RWPE1 (cell line): ENCODE data around the gene SANBR.
A peak's percentile ranks its signal among the peaks of the same experiment; 100 is the strongest.
"Not testable (repeated sequence)": the region's sequence is repeated elsewhere in the genome, so short reads cannot be mapped to it uniquely, and the experiment has no call there.

Experiments
- CTCF ChIA-PET: fragments of 350-600 bp; sonication (Branson Sonifier 250); formaldehyde crosslinking; extraction: SDS; loops from one replicate; lab custom pipeline; 2021; lab: Yijun Ruan, JAX
- POLR2A ChIA-PET: fragments of 400-600 bp; formaldehyde crosslinking; extraction: SDS; loops from one replicate; lab custom pipeline; 2020; ENCODE audit warnings: antibody characterized with exemption; ENCODE audit not compliant: low non-redundant PET; lab: Yijun Ruan, JAX
- DNase-seq: peaks from one replicate; pipeline ENCODE4 v3.0.0; 2012; ENCODE audit warnings: low spot score
- H3K27ac ChIP-seq: fragments of 450-650 bp; 2 replicates; pipeline ENCODE4 v1.5.1; 2017
- TF ChIP-seq, protein P1 (sequence below): fragments of 450-650 bp; conservative IDR thresholded peaks from 2 replicates; pipeline ENCODE4 v1.5.1; 2017; ENCODE audit warnings: low read depth, mild to moderate bottlenecking

The SANBR gene

DNA sequence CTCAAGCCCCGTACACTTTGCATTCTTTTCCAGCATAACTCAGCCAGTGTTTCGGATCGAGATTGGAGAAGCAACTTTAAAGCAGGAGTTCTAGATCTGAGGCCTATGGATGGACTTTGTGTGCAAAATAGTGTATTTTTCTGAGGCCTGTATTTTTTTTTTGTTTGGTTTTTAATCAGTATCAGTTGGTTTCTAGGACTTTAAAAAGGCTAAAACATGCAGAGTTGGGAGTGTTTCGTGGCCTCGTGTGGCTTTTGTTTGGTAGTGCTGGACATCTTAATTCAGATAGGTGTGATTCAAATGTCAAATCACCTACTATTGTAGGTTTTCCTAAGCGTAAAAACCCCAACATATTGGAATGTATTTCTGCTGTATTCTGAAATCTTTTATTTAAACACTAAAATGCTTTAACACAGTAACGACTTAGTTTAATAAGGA, 47.3 kb upstream of the SANBR start:
- TF ChIP-seq, protein P1, sequence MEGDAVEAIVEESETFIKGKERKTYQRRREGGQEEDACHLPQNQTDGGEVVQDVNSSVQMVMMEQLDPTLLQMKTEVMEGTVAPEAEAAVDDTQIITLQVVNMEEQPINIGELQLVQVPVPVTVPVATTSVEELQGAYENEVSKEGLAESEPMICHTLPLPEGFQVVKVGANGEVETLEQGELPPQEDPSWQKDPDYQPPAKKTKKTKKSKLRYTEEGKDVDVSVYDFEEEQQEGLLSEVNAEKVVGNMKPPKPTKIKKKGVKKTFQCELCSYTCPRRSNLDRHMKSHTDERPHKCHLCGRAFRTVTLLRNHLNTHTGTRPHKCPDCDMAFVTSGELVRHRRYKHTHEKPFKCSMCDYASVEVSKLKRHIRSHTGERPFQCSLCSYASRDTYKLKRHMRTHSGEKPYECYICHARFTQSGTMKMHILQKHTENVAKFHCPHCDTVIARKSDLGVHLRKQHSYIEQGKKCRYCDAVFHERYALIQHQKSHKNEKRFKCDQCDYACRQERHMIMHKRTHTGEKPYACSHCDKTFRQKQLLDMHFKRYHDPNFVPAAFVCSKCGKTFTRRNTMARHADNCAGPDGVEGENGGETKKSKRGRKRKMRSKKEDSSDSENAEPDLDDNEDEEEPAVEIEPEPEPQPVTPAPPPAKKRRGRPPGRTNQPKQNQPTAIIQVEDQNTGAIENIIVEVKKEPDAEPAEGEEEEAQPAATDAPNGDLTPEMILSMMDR: no peak
- POLR2A ChIA-PET: no interaction called here
- peak overlapping the region; percentile 99 for H3K27ac ChIP-seq
- peak; percentile 12 for DNase-seq
- CTCF ChIA-PET: no interaction called here

DNA sequence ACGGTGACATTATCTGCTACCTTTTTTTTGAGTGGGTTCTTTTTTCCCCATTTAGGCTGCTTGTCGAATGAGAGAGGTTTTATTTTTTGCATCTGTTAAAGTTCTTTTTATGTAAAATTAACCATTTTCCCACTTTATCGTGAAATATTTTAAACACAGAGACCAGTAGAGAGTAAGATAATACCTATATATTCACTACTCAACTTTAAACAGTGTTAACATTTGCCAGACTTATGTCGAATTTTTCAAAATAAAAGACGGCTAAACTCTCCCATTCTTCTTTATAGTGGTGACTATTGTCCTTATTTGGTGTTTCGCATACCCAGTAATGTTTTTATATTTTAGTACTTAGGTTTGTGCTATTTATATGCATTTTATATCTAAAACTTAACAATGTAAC, 46.9 kb upstream of the SANBR start:
- H3K27ac ChIP-seq: no peak overlapping the region
- ChIA-PET POLR2A (no interaction called here), CTCF (no interaction called here)
- no peak for DNase-seq
- TF ChIP-seq, protein P1: no peak

DNA sequence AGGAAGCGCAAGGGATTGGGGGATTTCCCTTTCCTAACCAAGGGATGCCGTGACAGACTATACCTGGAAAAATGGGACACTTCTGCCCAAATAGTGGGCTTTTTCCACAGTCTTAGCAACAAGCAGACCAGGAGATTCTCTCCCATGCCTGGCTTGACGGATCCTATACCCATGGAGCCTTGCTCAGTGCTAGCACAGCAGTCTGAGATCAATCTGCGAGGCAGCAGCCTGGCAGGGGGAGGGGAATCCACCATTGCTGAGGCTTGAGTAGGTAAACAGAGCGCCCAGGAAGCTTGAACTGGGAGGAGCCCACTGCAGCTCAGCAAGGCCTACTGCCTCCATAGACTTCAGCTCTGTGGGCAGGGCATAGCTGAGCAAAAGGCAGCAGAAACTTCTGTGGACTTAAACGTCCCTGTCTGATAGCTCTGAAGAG, 44.4 kb upstream of the SANBR start:
- CTCF ChIA-PET: interaction anchor here (0.6 to 1.0 kb wide), 2 partner anchors 183 to 230 kb away, joined by 3 to 5 read pairs; no protein-coding TSS in a partner anchor
- TF ChIP-seq, protein P1: no peak
- DNase-seq: no peak
- no peak overlapping the region for H3K27ac ChIP-seq
- POLR2A ChIA-PET: no interaction called here

DNA sequence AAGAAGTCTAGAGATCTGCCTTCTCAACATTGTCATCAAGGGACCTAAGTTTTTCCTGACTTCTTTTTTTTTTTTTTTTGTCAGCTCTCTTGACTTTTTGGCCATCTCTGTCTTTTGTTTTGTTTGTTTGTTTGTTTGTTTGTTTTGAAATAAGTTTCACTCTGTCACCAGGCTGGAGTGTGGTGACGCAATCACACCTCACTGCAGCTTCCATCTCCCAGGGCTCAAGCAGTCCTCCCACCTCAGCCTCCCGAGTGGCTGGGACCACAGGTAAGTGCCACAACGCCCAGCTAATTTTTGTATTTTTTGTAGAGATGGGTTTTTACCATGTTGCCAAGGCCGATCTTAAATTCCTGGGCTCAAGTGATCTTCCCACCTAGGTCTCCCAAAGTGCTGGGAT, 42.0 kb upstream of the SANBR start:
- CTCF ChIA-PET: no interaction called here
- TF ChIP-seq, protein P1: no peak
- POLR2A ChIA-PET: no interaction called here
- DNase-seq: no peak
- H3K27ac ChIP-seq: no peak overlapping the region

DNA sequence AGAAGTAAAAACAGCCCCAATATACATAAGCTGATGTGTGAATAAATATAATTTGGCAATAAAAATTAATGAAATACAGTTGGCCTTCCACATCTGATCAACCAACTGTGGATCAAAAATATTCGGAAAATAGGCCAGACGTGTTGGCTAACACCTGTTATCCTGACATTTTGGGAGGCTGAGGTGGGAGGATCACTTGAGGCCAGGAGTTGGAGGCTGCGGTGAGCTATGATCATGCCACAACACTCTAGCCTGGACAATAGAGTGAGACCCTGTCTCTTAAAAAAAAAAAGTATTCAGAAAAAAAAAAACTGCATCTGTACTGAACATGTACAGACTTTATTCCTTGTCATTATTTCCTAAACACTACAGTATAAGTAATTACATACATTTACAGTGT, 36.1 kb upstream of the SANBR start:
- ChIA-PET POLR2A (no interaction called here), CTCF (interaction anchor here (0.7 kb wide), 2 partner anchors 171 to 195 kb away, joined by 3 read pairs; no protein-coding TSS in a partner anchor)
- no peak for DNase-seq
- TF ChIP-seq, protein P1: no peak
- H3K27ac ChIP-seq: no peak overlapping the region

DNA sequence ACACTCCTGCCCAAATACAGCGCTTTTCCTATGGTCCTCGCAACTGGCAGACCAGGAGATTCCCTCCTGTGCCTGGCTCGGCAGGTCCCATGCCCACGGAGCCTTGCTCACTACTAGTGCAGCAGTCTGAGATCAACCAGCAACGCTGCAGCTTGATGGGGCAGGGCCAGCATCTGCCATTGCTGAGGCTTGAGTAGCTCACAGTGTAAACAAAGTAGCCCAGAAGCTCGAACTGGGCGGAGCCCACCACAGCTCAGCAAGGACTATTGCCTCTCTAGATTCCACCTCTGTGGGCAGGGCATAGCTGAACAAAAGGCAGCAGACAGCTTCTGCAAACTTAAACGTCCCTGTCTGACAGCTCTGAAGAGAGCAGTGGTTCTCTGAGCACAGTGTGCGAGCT, 31.1 kb upstream of the SANBR start:
- CTCF ChIA-PET: interaction anchor here (0.6 kb wide), 1 partner anchor 33 kb away, joined by 3 read pairs; no protein-coding TSS in a partner anchor
- H3K27ac ChIP-seq, POLR2A ChIA-PET, DNase-seq: not testable (repeated sequence)

DNA sequence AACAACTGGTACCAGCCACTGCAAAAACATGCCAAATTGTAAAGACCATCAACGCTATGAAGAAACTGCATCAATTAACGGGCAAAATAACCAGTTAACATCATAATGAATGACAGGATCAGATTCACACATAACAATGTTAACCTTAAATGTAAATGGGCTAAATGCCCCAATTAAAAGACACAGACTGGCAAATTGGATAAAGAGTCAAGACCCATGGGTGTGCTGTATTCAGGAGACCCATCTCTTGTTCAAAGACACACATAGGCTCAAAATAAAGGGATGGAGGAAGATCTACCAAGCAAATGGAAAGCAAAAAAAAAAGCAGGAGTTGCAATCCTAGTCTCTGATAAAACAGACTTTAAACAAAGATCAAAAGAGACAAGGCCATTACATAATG, 29.0 kb upstream of the SANBR start:
- DNase-seq, POLR2A ChIA-PET, H3K27ac ChIP-seq: not testable (repeated sequence)
- CTCF ChIA-PET: interaction anchor here (0.7 kb wide), 1 partner anchor 1977 kb away, joined by 3 read pairs; no protein-coding TSS in a partner anchor

DNA sequence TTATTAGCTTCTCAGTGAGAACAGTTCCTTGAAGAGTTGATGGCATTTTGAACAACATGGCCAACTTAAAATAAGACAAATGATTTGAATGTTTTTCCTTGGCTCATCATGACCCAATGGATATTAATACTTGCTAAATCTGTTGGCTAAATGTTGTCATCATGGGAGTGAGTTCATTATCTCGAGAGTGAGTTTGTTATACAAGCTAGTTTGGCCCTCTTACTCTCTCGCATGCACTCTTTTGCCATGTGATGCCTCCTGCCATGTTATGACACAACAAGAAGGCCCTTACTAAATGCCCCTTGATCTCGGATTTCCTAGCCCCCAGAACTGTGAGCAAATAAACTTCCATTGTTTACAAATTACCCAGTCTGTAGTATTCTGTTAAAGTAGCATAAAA, 22.9 kb upstream of the SANBR start:
- POLR2A ChIA-PET: no interaction called here
- no peak for DNase-seq
- H3K27ac ChIP-seq: no peak overlapping the region
- CTCF ChIA-PET: no interaction called here
- TF ChIP-seq, protein P1: no peak
